ENCODE measurements around the gene WNT3.

The WNT3 gene

DNA sequence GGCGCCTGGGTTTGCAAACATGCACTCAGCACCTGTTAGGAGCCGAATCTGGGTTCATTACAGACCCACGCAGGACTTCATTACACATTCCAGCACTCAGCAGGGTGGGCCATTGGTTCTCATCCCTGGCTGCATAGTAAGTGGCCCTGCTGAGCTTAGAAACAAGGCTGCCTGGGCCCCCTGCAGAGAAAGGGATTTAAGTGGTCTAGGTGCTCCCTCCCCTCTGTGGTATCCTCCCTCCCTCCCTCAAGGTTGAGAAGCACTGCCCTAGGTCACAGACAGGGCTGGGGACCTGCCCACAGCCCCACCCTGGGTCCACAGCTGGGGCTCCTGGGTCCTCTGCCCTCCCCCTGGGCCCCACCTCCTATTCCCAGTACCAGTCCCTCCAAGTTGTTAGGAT is 28.3 kb downstream of the WNT3 start:
- DNase-seq (ENCODE audit: low read depth): no peak
- no peak overlapping the region for H3K4me3 ChIP-seq (ENCODE audit: control insufficient read depth, low read depth, low read length)
- TF ChIP-seq, protein P1, sequence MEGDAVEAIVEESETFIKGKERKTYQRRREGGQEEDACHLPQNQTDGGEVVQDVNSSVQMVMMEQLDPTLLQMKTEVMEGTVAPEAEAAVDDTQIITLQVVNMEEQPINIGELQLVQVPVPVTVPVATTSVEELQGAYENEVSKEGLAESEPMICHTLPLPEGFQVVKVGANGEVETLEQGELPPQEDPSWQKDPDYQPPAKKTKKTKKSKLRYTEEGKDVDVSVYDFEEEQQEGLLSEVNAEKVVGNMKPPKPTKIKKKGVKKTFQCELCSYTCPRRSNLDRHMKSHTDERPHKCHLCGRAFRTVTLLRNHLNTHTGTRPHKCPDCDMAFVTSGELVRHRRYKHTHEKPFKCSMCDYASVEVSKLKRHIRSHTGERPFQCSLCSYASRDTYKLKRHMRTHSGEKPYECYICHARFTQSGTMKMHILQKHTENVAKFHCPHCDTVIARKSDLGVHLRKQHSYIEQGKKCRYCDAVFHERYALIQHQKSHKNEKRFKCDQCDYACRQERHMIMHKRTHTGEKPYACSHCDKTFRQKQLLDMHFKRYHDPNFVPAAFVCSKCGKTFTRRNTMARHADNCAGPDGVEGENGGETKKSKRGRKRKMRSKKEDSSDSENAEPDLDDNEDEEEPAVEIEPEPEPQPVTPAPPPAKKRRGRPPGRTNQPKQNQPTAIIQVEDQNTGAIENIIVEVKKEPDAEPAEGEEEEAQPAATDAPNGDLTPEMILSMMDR (conservative IDR thresholded peaks at IDR 0.05; ENCODE audit: control insufficient read depth, insufficient read depth, low read depth, low read length): no peak

DNA sequence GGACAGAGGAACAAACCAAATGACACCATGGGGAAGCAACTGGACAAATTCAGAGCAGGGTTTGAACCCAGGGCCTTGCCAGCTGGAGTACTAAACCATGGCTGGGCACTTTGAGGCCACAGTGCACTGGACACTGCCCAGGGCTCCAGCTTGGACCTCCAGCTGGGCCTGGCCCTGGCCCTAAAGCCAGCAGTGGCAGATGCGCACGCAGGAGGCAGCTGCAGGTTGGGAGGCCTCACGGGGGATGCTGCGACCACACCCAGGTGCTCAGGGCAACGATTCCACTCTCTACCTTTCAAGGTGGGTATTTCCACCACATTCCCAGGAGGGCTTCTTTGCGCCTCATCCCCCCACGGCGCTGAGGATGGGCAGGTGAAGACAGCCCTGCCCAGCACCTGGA is 28.9 kb downstream of the WNT3 start:
- TF ChIP-seq, protein P1 (conservative IDR thresholded peaks at IDR 0.05; ENCODE audit: control insufficient read depth, insufficient read depth, low read depth, low read length): no peak
- no peak for DNase-seq (ENCODE audit: low read depth)
- no peak overlapping the region for H3K4me3 ChIP-seq (ENCODE audit: control insufficient read depth, low read depth, low read length)

DNA sequence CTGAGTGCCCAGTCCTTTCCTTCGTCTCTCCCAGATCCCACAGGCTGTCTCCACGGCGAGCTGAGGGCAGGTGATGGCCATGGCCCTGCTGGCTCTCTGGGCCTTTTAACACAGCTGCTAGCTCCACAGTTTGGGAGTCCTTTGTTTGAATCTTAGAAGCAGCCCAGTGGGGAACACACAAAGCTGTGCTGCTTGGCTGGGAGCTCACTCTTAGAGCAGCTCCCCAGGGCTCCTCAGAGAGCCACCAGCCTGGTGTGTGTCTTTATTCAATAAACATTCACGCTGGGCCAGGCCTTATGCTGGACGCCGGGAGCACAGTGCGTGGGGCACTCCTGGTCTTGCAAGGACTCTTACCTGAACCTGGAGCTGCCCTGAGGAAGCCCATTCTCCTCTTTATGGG is 29.7 kb downstream of the WNT3 start:
- DNase-seq (ENCODE audit: low read depth): no peak
- no peak overlapping the region for H3K4me3 ChIP-seq (ENCODE audit: control insufficient read depth, low read depth, low read length)
- TF ChIP-seq, protein P1 (conservative IDR thresholded peaks at IDR 0.05; ENCODE audit: control insufficient read depth, insufficient read depth, low read depth, low read length): no peak

DNA sequence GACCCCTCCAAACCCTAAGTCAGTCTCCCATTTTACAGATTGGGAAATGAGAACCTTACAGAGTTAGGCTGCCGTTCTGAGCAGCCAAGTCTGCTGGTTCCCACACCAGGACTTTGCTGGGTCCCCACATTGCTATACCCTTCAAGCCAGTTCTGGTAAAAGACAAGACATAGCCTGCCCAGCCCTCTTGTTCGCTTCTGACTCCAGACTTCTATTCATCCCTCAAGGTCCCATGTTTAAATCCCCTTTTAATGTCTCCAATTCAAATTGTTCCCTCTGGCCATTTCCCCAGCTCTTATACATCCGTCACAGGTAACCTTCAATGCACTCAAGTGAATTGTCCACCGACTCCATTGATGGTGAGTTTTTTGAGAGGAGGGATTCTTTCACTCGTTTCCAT is 30.2 kb downstream of the WNT3 start:
- H3K4me3 ChIP-seq (ENCODE audit: control insufficient read depth, low read depth, low read length): no peak overlapping the region
- no peak for DNase-seq (ENCODE audit: low read depth)
- TF ChIP-seq, protein P1 (conservative IDR thresholded peaks at IDR 0.05; ENCODE audit: control insufficient read depth, insufficient read depth, low read depth, low read length): no peak

DNA sequence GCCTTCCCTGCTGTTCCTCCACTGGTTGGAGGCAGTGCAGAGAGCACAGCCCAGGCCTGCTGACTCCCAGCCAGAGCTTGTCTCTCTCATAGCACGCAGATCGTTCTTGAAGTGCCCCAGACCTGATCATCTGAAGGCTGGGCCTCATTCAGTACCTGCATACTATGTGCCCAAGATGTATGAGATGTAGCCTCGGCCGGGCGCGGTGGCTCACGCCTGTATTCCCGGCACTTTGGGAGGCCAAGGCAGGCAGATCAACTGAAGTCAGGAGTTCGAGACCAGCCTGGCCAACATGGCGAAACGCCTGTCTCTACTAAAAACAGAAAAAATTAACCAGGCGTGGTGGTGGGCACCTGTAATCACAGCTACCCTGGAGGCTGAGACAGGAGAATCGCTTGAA is 31.0 kb downstream of the WNT3 start:
- TF ChIP-seq, protein P1 (conservative IDR thresholded peaks at IDR 0.05; ENCODE audit: control insufficient read depth, insufficient read depth, low read depth, low read length): no peak
- DNase-seq (ENCODE audit: low read depth): no peak
- H3K4me3 ChIP-seq (ENCODE audit: control insufficient read depth, low read depth, low read length): no peak overlapping the region

DNA sequence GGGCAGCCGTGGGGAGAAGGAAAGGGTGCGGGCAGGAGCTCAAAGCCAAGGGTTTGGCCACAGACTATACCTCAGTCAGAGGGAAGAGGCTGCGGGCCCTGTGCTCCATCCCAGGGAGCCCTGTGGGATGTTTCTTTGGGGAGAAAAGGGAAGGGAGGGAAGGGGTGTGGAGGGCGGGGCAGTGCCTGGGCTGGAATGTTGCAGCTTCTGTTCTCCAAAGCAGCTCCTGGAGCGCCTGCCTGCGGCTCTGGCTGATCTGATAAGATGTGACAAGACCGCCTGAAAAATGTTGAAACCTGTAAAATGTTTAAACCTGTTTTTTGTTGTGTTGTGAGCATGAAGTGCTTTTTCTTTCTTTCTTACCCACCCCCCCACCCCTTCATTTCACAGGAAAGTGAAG is 32.8 kb downstream of the WNT3 start:
- H3K4me3 ChIP-seq (ENCODE audit: control insufficient read depth, low read depth, low read length): no peak overlapping the region
- TF ChIP-seq, protein P1 (conservative IDR thresholded peaks at IDR 0.05; ENCODE audit: control insufficient read depth, insufficient read depth, low read depth, low read length): no peak
- no peak for DNase-seq (ENCODE audit: low read depth)

DNA sequence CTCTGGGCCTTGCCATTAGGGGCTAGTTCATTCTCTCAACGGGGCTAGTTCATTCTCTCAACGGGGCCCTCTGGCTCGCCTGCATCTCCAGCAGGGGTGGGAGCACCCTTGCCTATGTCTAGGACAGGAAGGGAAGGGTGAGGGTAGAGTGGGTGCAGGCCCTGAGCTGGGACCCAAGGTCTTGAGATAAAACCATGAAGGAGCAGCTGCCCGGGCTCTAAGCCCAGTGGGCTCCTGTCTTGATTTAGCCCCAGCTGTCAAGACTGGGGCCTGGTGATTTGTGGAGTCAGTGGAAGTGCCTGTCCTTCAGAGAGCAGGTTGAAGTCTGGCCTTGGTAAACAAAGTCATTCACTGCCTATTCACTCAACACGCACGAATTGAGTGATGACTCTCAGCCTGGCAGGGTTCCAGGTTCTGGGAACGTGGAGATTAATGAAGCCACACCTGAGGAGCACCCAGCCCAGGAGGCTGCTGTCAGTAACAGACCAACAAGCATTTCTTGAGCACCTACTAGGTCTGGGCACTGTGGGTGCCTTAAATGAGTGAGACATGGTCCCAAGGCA is 35.4 kb downstream of the WNT3 start:
- H3K4me3 ChIP-seq (ENCODE audit: control insufficient read depth, low read depth, low read length): no peak overlapping the region
- TF ChIP-seq, protein P1 (conservative IDR thresholded peaks at IDR 0.05; ENCODE audit: control insufficient read depth, insufficient read depth, low read depth, low read length): no peak
- DNase-seq (ENCODE audit: low read depth): no peak
